MM.1S (cell line): Measurements from ENCODE around the gene ADAMTSL1.

Experiments
- DNase-seq: peaks from one replicate; pipeline ENCODE4 v3.0.0-alpha.2; 2015
- H2AFZ ChIP-seq: fragments of 300-600 bp; sonication (generic); 2 replicates; pipeline ENCODE4 v1.6.0; 2016; ENCODE audit warnings: antibody characterized with exemption, low read length
- H3F3A ChIP-seq: fragments of 300-600 bp; sonication (generic); 2 replicates; pipeline ENCODE4 v1.6.1; 2016; ENCODE audit warnings: mild to moderate bottlenecking, antibody characterized with exemption, low read length, moderate library complexity, mixed read lengths; ENCODE audit not compliant: insufficient read depth
- H3K27ac ChIP-seq: fragments of 300-600 bp; sonication (generic); 2 replicates; pipeline ENCODE4 v1.5.1; 2016; ENCODE audit warnings: mild to moderate bottlenecking, low read length
- H3K27me3 ChIP-seq: fragments of 300-600 bp; sonication (generic); replicated peaks from 2 replicates; pipeline ENCODE4 v1.6.0; 2016; ENCODE audit warnings: low read length; ENCODE audit not compliant: insufficient read depth
- H3K36me3 ChIP-seq: fragments of 300-600 bp; sonication (generic); replicated peaks from 2 replicates; pipeline ENCODE4 v1.6.1; 2016; ENCODE audit warnings: mild to moderate bottlenecking, low read length, mixed read lengths; ENCODE audit not compliant: insufficient read depth
- H3K4me1 ChIP-seq: fragments of 300-600 bp; sonication (generic); 2 replicates; pipeline ENCODE4 v1.6.1; 2016; ENCODE audit warnings: low read length, mixed read lengths
- H3K4me2 ChIP-seq: fragments of 300-600 bp; sonication (generic); 2 replicates; pipeline ENCODE4 v1.6.0; 2016; ENCODE audit warnings: low read depth, low read length
- H3K4me3 ChIP-seq: fragments of 300-600 bp; sonication (generic); 2 replicates; pipeline ENCODE4 v1.5.1; 2016; ENCODE audit warnings: low read length, mixed read lengths
- H3K79me2 ChIP-seq: fragments of 300-600 bp; sonication (generic); 2 replicates; pipeline ENCODE4 v1.6.1; 2016; ENCODE audit warnings: mixed run types, low read length, mixed read lengths
- H3K9ac ChIP-seq: fragments of 300-600 bp; sonication (generic); 2 replicates; pipeline ENCODE4 v1.6.1; 2016; ENCODE audit warnings: low read length, mixed read lengths
- H3K9me2 ChIP-seq: fragments of 300-600 bp; sonication (generic); replicated peaks from 2 replicates; pipeline ENCODE4 v1.6.1; 2016; ENCODE audit warnings: mild to moderate bottlenecking, low read length, mixed read lengths; ENCODE audit not compliant: insufficient read depth
- H3K9me3 ChIP-seq: fragments of 300-600 bp; sonication (generic); replicated peaks from 2 replicates; pipeline ENCODE4 v1.6.1; 2016; ENCODE audit warnings: mild to moderate bottlenecking, low read length, mixed read lengths; ENCODE audit not compliant: insufficient read depth
- H4K20me1 ChIP-seq: fragments of 300-600 bp; sonication (generic); 2 replicates; pipeline ENCODE4 v1.6.1; 2016; ENCODE audit warnings: mild to moderate bottlenecking, low read length, moderate library complexity, mixed read lengths; ENCODE audit not compliant: insufficient read depth
- CTCF ChIP-seq: fragments of 300-600 bp; sonication (generic); IDR thresholded peaks from 2 replicates; pipeline ENCODE4 v1.5.1; 2016; ENCODE audit warnings: antibody characterized with exemption, low read length, mixed read lengths
- EZH2 ChIP-seq: fragments of 300-600 bp; sonication (generic); optimal IDR thresholded peaks from 2 replicates; pipeline ENCODE3; 2017; ENCODE audit warnings: low read depth, mild to moderate bottlenecking, antibody characterized with exemption, low read length, mixed read lengths
- EZH2phosphoT487 ChIP-seq: fragments of 300-600 bp; sonication (generic); IDR thresholded peaks from 2 replicates; pipeline ENCODE4 v1.6.1; 2018; ENCODE audit warnings: antibody characterized with exemption, low read length

The ADAMTSL1 gene

GRCh38 chr9:18477121-18477660, 3.2 kb downstream of the ADAMTSL1 start:
- Histone ChIP-seq H2AFZ (no peak overlapping the region), H3K79me2 (no peaks in the 10 kb centered on the region), H3K4me3 (no peak overlapping the region), H3K4me1 (no peaks in the 10 kb centered on the region), H3F3A (no peaks in the 10 kb centered on the region), H3K9ac (no peak overlapping the region), H3K27ac (no peak overlapping the region), H3K36me3 (no peaks in the 10 kb centered on the region), H4K20me1 (no peaks in the 10 kb centered on the region), H3K27me3 (no peaks in the 10 kb centered on the region), H3K4me2 (no peak overlapping the region), H3K9me3 (no peaks in the 10 kb centered on the region), H3K9me2 (no peaks in the 10 kb centered on the region)
- no peak for DNase-seq
- TF ChIP-seq CTCF (no peak), EZH2 (no peak), EZH2phosphoT487 (no peak)

DNA sequence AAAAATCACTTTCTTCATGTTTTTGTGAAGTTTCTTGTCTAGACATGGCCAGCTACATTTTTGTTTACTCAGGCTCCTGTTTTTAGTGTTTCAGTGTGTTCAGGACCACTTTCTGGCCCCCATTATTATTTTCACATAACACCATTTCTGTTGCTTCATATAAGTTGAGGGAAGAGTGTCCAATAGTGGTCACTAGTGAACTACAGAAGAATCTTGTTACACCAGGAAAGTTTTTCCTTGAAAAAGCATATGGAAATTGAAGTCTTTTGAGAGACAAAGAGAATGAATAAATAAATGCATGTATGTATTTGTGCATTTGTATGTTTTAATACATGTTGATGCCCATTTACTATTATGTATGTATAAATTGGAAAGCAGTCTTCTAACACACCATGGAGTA, 3.8 kb downstream of the ADAMTSL1 start:
- Histone ChIP-seq H3K9me3 (no peaks in the 10 kb centered on the region), H2AFZ (no peak overlapping the region), H3K27ac (no peak overlapping the region), H3K36me3 (no peaks in the 10 kb centered on the region), H3K4me3 (no peak overlapping the region), H3K27me3 (no peaks in the 10 kb centered on the region), H3K9me2 (no peaks in the 10 kb centered on the region), H3K9ac (no peak overlapping the region), H3F3A (no peaks in the 10 kb centered on the region), H3K4me2 (no peak overlapping the region), H4K20me1 (no peaks in the 10 kb centered on the region), H3K79me2 (no peaks in the 10 kb centered on the region), H3K4me1 (no peaks in the 10 kb centered on the region)
- DNase-seq = no peak
- TF ChIP-seq CTCF (no peak), EZH2 (no peak), EZH2phosphoT487 (no peak)

- no peak overlapping the region for H3K27ac ChIP-seq
- TF ChIP-seq EZH2 (no peak), EZH2phosphoT487 (no peak), CTCF (no peak)
- no peak overlapping the region for H3K4me3 ChIP-seq
- H4K20me1 ChIP-seq = no peaks in the 10 kb centered on the region
- H3K4me1 ChIP-seq = no peaks in the 10 kb centered on the region
- H3K36me3 ChIP-seq = no peaks in the 10 kb centered on the region
- H3K9me3 ChIP-seq = no peaks in the 10 kb centered on the region
- H3F3A ChIP-seq = no peaks in the 10 kb centered on the region
- no peak for DNase-seq
- no peaks in the 10 kb centered on the region for H3K27me3 ChIP-seq
- no peaks in the 10 kb centered on the region for H3K79me2 ChIP-seq
- H2AFZ ChIP-seq = no peak overlapping the region
- no peaks in the 10 kb centered on the region for H3K9me2 ChIP-seq
- H3K4me2 ChIP-seq = no peak overlapping the region
- H3K9ac ChIP-seq = no peak overlapping the region
These were observed 4.8 kb downstream of the ADAMTSL1 start for GRCh38 chr9:18478501-18479361.
